GM12874 (cell line): ENCODE data around the gene RHOBTB3.

Experiments
- TF ChIP-seq, protein P1 (sequence below): IDR thresholded peaks from 2 replicates; pipeline ENCODE4 v1.5.1; 2011; ENCODE audit warnings: low read depth, mild to moderate bottlenecking, control low read depth, low read length, moderate library complexity; ENCODE audit not compliant: insufficient read depth

The RHOBTB3 gene

DNA sequence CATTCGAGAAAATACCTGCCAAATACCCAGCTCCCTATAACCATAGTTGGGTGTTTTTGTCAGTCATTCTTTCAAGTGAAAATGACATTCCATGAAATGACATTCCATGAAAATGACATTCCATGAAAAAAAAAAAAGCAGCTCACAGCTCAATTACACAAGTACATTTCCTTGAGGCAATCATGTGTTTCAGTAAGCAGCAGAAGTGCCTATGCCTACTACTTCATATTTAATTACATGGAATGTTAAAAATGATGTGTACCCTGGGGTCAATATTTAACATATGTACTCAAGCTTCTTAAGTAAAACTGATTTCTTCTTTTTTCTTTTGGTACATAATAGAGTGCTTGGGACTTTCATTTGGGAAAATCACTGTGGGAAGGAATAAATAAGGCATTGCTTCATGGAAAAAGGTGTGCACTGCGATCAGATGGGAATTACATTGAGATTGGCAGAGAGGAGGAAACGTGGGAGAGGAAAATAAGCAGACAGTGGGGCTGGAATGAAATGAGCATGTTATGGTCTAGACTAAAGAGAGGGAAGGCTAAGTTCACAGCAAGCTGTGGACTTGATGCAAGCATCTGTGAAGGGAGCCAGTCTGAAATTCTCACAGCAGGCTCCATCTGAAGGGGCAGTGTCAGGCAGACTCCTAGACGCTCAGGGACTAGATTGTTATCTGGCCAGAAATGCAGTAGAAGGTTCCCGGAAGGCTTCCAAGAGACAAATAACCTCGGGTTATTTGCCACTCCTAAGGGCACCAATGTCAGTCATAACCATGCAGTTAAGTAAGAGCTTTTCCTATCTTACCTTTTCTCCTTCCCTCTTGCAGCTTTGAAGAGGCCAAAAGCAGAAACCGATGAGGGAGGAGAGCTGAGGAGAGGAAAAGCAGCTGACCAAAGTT is 33.1 kb upstream of the RHOBTB3 start:
- TF ChIP-seq, protein P1, sequence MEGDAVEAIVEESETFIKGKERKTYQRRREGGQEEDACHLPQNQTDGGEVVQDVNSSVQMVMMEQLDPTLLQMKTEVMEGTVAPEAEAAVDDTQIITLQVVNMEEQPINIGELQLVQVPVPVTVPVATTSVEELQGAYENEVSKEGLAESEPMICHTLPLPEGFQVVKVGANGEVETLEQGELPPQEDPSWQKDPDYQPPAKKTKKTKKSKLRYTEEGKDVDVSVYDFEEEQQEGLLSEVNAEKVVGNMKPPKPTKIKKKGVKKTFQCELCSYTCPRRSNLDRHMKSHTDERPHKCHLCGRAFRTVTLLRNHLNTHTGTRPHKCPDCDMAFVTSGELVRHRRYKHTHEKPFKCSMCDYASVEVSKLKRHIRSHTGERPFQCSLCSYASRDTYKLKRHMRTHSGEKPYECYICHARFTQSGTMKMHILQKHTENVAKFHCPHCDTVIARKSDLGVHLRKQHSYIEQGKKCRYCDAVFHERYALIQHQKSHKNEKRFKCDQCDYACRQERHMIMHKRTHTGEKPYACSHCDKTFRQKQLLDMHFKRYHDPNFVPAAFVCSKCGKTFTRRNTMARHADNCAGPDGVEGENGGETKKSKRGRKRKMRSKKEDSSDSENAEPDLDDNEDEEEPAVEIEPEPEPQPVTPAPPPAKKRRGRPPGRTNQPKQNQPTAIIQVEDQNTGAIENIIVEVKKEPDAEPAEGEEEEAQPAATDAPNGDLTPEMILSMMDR, result no peak

DNA sequence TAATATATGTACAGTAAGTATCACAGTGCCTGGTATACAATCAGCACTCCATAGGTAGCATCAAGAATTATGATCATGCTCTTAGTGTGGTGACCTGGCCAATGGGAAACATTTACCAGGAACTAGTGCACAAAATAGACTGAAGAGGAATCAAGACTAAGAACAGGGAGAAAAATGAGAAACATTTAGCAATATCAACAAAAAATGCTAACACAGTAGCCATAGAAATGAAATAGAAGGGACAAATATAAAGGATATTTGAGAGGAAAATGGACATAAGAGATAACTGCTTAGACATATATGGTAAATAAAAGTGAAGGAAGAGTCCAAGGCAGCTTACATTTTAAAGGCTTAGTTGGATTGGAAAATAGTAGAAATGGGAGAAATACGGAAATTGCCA is 31.8 kb upstream of the RHOBTB3 start:
- TF ChIP-seq, protein P1, result no peak

DNA sequence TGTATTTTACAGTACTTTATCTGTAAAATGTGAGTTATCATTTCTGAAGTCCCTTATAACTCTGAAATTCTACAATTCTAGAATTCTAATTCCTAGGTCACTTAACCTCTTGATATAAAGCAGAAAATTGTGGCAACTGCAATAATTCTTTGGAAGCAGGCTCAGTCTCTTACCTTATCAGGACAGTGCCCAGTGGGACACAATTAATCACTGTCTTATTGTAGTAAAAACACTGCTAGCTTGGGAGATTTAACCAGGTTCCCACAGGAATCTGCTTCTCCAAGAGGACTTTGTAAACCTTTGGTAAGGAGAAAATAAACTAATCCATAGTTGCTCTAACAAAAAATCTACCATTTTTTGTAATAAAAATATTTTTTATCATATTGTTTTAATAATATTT is 30.1 kb upstream of the RHOBTB3 start:
- TF ChIP-seq, protein P1, result no peak

DNA sequence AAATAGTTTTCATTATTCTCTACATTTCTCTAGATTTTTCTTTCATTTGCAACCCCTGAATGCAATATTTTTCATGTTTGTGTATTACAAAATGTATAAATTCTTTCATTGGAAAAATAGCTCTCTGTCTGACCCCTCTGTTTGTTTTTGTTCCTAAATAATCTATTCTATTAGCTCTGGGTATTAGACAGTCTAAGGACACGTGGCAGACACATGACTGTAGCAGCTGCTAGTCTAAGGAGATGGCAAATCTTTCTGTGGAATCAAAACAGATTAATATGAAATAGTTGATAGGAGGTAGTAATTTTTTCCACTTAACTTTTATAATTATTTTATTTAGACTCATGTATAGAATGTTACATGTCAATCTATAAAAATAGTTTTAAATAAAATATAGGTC is 27.0 kb upstream of the RHOBTB3 start:
- TF ChIP-seq, protein P1, result no peak

DNA sequence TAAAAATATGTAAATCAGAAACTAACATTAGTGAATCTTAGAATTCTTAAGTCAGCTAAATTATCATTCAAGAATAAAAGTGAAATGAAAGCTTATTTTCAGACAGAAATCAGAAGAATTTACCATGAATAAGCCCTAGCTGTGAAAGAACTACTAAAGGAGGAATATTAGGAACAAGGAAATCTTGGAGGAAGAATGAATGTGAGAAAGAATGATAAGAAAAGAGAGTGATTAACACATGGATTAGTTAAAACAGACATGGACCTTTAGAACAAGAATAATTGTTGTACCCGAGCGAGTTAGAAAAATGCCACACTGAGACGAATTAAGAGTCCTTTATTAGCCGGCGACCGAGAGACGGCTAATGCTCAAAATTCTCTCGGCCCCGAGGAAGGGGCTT is 24.1 kb upstream of the RHOBTB3 start:
- TF ChIP-seq, protein P1, result no peak

DNA sequence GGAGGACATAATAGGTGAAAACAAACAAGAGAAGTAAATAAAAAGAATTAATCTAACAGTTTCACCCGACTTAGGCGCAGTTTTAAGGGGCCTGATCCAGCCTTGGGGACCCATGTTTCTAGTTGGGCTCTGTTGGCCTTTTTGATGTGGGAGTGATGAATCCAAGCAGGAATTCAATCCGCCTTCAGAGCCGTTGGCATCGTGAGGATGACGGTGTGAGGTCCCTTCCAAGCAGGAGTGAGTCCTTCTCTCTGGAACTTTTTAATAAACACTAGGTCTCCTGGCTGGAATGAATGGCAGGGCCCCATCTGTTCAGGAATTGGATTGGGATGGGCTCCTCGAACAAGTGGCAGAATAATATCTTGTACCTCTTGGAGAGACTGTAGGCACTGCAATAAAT is 22.3 kb upstream of the RHOBTB3 start:
- TF ChIP-seq, protein P1, result no peak

DNA sequence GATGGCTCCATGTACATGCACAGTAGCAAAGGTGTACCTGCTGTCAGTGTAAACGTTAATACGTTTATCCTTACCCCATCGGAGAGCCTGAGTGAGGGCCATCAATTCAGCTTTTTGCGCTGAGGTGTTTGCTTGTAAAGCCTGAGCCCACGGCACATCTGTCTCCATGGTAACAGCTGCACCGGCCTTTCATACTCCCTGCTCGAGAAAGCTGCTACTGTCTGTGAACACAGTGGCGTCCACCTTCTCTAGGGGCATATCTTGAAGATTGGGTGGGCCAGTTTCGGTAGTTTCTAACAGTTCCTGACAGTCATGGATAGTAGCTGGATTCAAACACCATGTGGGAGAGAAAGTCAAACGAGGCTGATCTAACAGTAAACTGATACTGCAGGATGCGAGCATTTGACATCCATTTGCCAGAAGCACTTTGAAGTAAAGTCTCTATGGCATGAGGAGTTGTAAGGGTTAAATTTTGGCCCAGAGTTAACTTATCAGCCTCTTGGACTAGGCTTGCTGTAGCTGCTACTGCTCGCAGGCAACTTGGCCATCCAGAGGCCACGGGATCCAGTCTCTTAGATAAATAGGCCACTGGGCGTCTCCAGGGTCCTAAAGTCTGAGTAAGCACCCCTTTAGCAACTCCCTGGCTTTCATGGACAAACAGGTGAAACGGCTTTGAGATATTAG is 21.0 kb upstream of the RHOBTB3 start:
- TF ChIP-seq, protein P1, result no peak
